OCI-LY3 (cell line): ENCODE results near the gene DAP.
A peak's percentile ranks its signal among the peaks of the same experiment; 100 is the strongest.

Experiments used
- H2AFZ ChIP-seq: fragments of 200-600, 300-600 bp; shearing (Covaris generic); 2 replicates; pipeline ENCODE4 v1.6.0; 2014; ENCODE audit warnings: antibody characterized with exemption, low read depth, low read length
- H3K27ac ChIP-seq: fragments of 200-600, 300-600 bp; sonication (generic); 2 replicates; pipeline ENCODE4 v1.5.1; 2014; ENCODE audit warnings: mild to moderate bottlenecking, low read length, moderate library complexity, mixed read lengths
- H3K27me3 ChIP-seq: fragments of 200-600, 300-600 bp; sonication (generic); 2 replicates; pipeline ENCODE4 v1.6.1; 2014; ENCODE audit warnings: low read depth, low read length, mixed read lengths
- H3K36me3 ChIP-seq: fragments of 200-600, 300-600 bp; sonication (generic); replicated peaks from 2 replicates; pipeline ENCODE3; 2014; ENCODE audit warnings: low read depth, low read length, mixed read lengths
- H3K4me1 ChIP-seq: fragments of 300-600, 200-600 bp; sonication (generic); 2 replicates; pipeline ENCODE4 v1.6.1; 2014; ENCODE audit warnings: low read length, mixed read lengths
- H3K4me2 ChIP-seq: fragments of 200-600, 300-600 bp; sonication (generic); 2 replicates; pipeline ENCODE4 v1.6.1; 2014; ENCODE audit warnings: low read length, mixed read lengths
- H3K4me3 ChIP-seq: fragments of 300-600, 200-600 bp; sonication (generic); 2 replicates; pipeline ENCODE4 v1.5.1; 2014; ENCODE audit warnings: antibody characterized with exemption, mild to moderate bottlenecking, low read length, moderate library complexity
- H3K79me2 ChIP-seq: fragments of 300-600, 200-600 bp; shearing (Covaris generic); 2 replicates; pipeline ENCODE4 v1.6.1; 2014; ENCODE audit warnings: mild to moderate bottlenecking, low read length, mixed read lengths
- H3K9ac ChIP-seq: fragments of 300-600, 200-600 bp; shearing (Covaris generic); 2 replicates; pipeline ENCODE4 v1.6.0; 2014; ENCODE audit warnings: mild to moderate bottlenecking, low read length, moderate library complexity
- H3K9me3 ChIP-seq: fragments of 200-600, 300-600 bp; shearing (Covaris generic); 2 replicates; pipeline ENCODE4 v1.6.1; 2014; ENCODE audit warnings: low read length, mixed read lengths; ENCODE audit not compliant: insufficient read depth
- H4K20me1 ChIP-seq: fragments of 200-600, 300-600 bp; sonication (generic); 2 replicates; pipeline ENCODE4 v1.6.1; 2016; ENCODE audit warnings: low read length, mixed read lengths; ENCODE audit not compliant: insufficient read depth
- EZH2phosphoT487 ChIP-seq: fragments of 200-600 bp; shearing (Covaris generic); IDR thresholded peaks from 2 replicates; pipeline ENCODE4 v1.6.1; 2018; ENCODE audit warnings: antibody characterized with exemption, mixed run types, low read depth
- TF ChIP-seq, protein P1 (sequence below): fragments of 200-600, 300-600 bp; sonication (generic); IDR thresholded peaks from 2 replicates; pipeline ENCODE4 v1.5.1; 2014; ENCODE audit warnings: antibody characterized with exemption, low read length, low read depth

The DAP gene

DNA sequence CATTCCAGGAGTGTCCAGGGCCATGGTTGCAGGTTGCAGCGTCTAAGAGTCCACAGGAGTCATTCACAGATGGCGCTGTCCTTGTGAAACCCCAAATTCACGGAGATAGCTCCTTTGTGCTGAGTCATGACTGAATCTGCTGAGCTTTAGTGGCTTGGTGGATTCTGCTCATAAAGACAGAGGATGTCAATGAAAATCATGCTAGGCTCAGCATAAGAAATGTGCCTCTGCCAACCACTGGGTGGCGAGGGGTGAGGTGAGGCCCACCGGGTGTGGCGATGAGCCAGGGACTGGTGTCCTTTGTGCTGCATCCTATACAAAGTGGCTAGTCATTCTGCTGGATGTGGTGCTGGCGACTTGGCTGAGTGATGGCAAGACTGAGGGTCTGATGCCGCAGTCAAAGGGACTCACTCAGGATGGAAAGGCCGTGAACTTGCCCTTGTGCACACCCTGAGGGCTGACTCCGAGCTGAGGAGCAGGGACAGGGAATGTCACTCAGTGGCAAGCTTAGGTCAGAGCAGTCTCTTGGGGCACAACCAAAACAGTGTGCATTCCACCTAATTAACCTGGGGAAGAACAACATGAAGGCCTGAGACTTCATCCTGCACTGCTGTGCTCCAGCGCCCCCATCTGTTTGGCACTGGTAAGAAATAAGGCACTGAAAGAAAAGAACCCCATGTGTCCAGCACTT, 71.5 kb downstream of the DAP start:
- Histone ChIP-seq H3K36me3 (peaks cover 21% of the 10 kb centered on the region), H3K4me2 (peak overlapping the region; percentile 56), H3K4me1 (peaks cover 36% of the 10 kb centered on the region), H4K20me1 (no peaks in the 10 kb centered on the region), H3K27ac (peak overlapping the region; percentile 60), H3K9me3 (peaks cover 5% of the 10 kb centered on the region), H2AFZ (no peak overlapping the region), H3K4me3 (peak overlapping the region; percentile 0; the same call in 1 of the 2 replicates), H3K27me3 (no peaks in the 10 kb centered on the region), H3K79me2 (peaks cover 3% of the 10 kb centered on the region; the same call in 1 of the 2 replicates), H3K9ac (peak overlapping the region; percentile 44; the same call in 1 of the 2 replicates)
- no peak for TF ChIP-seq EZH2phosphoT487
- TF ChIP-seq, protein P1, sequence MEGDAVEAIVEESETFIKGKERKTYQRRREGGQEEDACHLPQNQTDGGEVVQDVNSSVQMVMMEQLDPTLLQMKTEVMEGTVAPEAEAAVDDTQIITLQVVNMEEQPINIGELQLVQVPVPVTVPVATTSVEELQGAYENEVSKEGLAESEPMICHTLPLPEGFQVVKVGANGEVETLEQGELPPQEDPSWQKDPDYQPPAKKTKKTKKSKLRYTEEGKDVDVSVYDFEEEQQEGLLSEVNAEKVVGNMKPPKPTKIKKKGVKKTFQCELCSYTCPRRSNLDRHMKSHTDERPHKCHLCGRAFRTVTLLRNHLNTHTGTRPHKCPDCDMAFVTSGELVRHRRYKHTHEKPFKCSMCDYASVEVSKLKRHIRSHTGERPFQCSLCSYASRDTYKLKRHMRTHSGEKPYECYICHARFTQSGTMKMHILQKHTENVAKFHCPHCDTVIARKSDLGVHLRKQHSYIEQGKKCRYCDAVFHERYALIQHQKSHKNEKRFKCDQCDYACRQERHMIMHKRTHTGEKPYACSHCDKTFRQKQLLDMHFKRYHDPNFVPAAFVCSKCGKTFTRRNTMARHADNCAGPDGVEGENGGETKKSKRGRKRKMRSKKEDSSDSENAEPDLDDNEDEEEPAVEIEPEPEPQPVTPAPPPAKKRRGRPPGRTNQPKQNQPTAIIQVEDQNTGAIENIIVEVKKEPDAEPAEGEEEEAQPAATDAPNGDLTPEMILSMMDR = peak; percentile 67

GRCh38 chr5:10688651-10689171, 72.3 kb downstream of the DAP start:
- Histone ChIP-seq H3K4me3 (no peak overlapping the region), H3K9me3 (peaks cover 5% of the 10 kb centered on the region), H4K20me1 (no peaks in the 10 kb centered on the region), H3K9ac (no peak overlapping the region; the same call in 1 of the 2 replicates), H3K79me2 (peaks cover 3% of the 10 kb centered on the region; the same call in 1 of the 2 replicates), H3K36me3 (peaks cover 21% of the 10 kb centered on the region), H2AFZ (no peak overlapping the region), H3K4me1 (peaks cover 44% of the 10 kb centered on the region), H3K4me2 (peak overlapping the region; percentile 56; the same call in 1 of the 2 replicates), H3K27ac (peak overlapping the region; percentile 60), H3K27me3 (no peaks in the 10 kb centered on the region)
- TF ChIP-seq EZH2phosphoT487 = no peak
- TF ChIP-seq, protein P1 = no peak

DNA sequence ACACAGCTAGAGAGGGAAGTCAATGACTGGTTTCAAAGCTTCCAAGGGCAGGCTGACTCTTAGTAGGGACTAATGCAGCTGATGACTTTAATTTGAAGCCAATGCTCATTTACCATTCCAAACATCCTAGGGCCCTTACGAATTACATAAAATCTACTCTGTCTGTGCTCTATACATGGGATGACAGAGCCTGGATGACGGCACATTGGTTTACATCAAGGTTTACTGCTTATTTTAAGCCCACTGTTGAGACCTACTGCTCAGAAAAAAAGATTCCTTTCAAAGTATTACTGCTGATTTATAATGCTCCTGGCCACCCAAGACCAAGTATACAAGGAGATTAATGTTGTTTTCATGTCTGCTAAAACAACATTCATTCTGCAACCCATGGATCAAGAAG, 74.1 kb downstream of the DAP start:
- Histone ChIP-seq H3K4me2 (no peak overlapping the region), H3K79me2 (peaks cover 3% of the 10 kb centered on the region; the same call in 1 of the 2 replicates), H3K27me3 (no peaks in the 10 kb centered on the region), H3K4me3 (no peak overlapping the region), H2AFZ (no peak overlapping the region), H4K20me1 (no peaks in the 10 kb centered on the region), H3K27ac (no peak overlapping the region), H3K9ac (no peak overlapping the region), H3K4me1 (peaks cover 44% of the 10 kb centered on the region), H3K9me3 (peaks cover 5% of the 10 kb centered on the region), H3K36me3 (peaks cover 21% of the 10 kb centered on the region)
- no peak for TF ChIP-seq EZH2phosphoT487
- TF ChIP-seq, protein P1 = no peak

DNA sequence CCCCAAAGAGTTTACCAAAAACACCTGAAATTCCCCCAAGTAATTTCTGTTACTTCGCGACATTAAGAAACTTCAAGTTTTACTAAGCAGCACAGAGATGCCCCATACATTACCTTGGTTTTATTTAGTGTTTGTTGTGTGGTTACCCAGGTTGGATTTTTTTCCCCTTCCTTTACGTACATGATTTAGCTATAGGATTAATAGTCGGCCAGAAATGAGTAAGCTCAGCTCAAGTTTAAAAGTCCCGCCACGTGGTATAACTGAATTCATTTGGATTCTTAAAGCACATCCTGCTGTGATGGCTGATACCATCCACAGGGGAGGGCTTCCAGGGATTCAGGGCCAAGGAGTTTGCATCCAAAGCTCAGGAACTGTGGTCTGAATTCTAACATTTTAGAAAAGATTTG, 75.9 kb downstream of the DAP start:
- Histone ChIP-seq H3K9me3 (peaks cover 5% of the 10 kb centered on the region), H3K4me2 (peak overlapping the region; percentile 62), H3K4me3 (peak overlapping the region; percentile 40), H3K36me3 (peaks cover 21% of the 10 kb centered on the region), H4K20me1 (no peaks in the 10 kb centered on the region), H3K27me3 (no peaks in the 10 kb centered on the region), H2AFZ (no peak overlapping the region), H3K79me2 (peaks cover 3% of the 10 kb centered on the region; the same call in 1 of the 2 replicates), H3K4me1 (peaks cover 42% of the 10 kb centered on the region), H3K9ac (peak overlapping the region; percentile 59), H3K27ac (peak overlapping the region; percentile 79)
- TF ChIP-seq, protein P1 = no peak
- TF ChIP-seq EZH2phosphoT487 = no peak
